HG03520 (cell line): ENCODE measurements around the gene ST6GALNAC6.
"Not testable (repeated sequence)": the region's sequence is repeated elsewhere in the genome, so short reads cannot be mapped to it uniquely, and the experiment has no call there.

Experiments used
- ATAC-seq: cut with Tn5 transposase; IDR thresholded peaks from one replicate; pipeline ENCODE4 v1.9.1; 2021; ENCODE audit warnings: mild to moderate bottlenecking, moderate library complexity; ENCODE audit not compliant: unreplicated experiment

ST6GALNAC6 gene

GRCh38 chr9:127897193-127897692 is 2.2 kb downstream of the ST6GALNAC6 start:
- ATAC-seq = no peak

- no peak for ATAC-seq
These were observed 2.8 kb downstream of the ST6GALNAC6 start for GRCh38 chr9:127896395-127897192.

- no peak for ATAC-seq
These were observed 3.6 kb downstream of the ST6GALNAC6 start for GRCh38 chr9:127895811-127896210.

GRCh38 chr9:127893392-127893791 is 6.0 kb downstream of the ST6GALNAC6 start:
- ATAC-seq = no peak

- no peak for ATAC-seq
These were observed 6.6 kb downstream of the ST6GALNAC6 start for GRCh38 chr9:127892831-127893230.

- no peak for ATAC-seq
These were observed 9.3 kb downstream of the ST6GALNAC6 start for GRCh38 chr9:127890053-127890452.

GRCh38 chr9:127887792-127888191 is 11.6 kb downstream of the ST6GALNAC6 start:
- no peak for ATAC-seq

GRCh38 chr9:127886401-127886972 is 12.9 kb downstream of the ST6GALNAC6 start:
- no peak for ATAC-seq

GRCh38 chr9:127885508-127886281 is 13.7 kb downstream of the ST6GALNAC6 start:
- no peak for ATAC-seq

- no peak for ATAC-seq
These were observed 14.4 kb downstream of the ST6GALNAC6 start for GRCh38 chr9:127884976-127885490.

GRCh38 chr9:127884427-127884911 is 14.9 kb downstream of the ST6GALNAC6 start:
- ATAC-seq = no peak

- no peak for ATAC-seq
These were observed 15.4 kb downstream of the ST6GALNAC6 start for GRCh38 chr9:127883959-127884358.

- not testable (repeated sequence) for ATAC-seq
These were observed 17.7 kb downstream of the ST6GALNAC6 start for GRCh38 chr9:127881715-127882114.

GRCh38 chr9:127880143-127880542 is 19.3 kb downstream of the ST6GALNAC6 start:
- ATAC-seq = no peak

- ATAC-seq = no peak
These were observed 20.6 kb downstream of the ST6GALNAC6 start for GRCh38 chr9:127878652-127879390.

GRCh38 chr9:127878001-127878651 is 21.3 kb downstream of the ST6GALNAC6 start:
- ATAC-seq = no peak

GRCh38 chr9:127877566-127877998 is 21.8 kb downstream of the ST6GALNAC6 start, which contains the start of gene AK1:
Gene AK1, minus strand, starts transcription at chr9:127877675. Its CDS starts 3,058 bp downstream, at chr9:127874617.
- ATAC-seq = no peak

GRCh38 chr9:127876764-127877562 is 22.4 kb downstream of the ST6GALNAC6 start:
- no peak for ATAC-seq
